GM21528 (cell line): ENCODE results near the gene SFXN3.

ENCODE experiments used
- ATAC-seq: cut with Tn5 transposase; IDR thresholded peaks from one replicate; pipeline ENCODE4 v1.9.1; 2021; ENCODE audit warnings: mild to moderate bottlenecking, moderate library complexity; ENCODE audit not compliant: unreplicated experiment, low FRiP score

The SFXN3 gene

GRCh38 chr10:101013365-101013825 lies 17.6 kb upstream of the SFXN3 start:
- no peak for ATAC-seq

- no peak for ATAC-seq
Measured at GRCh38 chr10:101014230-101014884, 16.7 kb upstream of the SFXN3 start.

GRCh38 chr10:101014966-101015581 lies 16.0 kb upstream of the SFXN3 start:
- ATAC-seq = no peak

GRCh38 chr10:101015582-101015973 lies 15.5 kb upstream of the SFXN3 start:
- ATAC-seq = no peak

GRCh38 chr10:101016814-101017213 lies 14.2 kb upstream of the SFXN3 start:
- ATAC-seq = no peak

- ATAC-seq = no peak
Measured at GRCh38 chr10:101018118-101018599, 12.9 kb upstream of the SFXN3 start.

GRCh38 chr10:101018600-101019439 lies 12.2 kb upstream of the SFXN3 start:
- no peak for ATAC-seq

- no peak for ATAC-seq
Measured at GRCh38 chr10:101019440-101019703, 11.7 kb upstream of the SFXN3 start.

- no peak for ATAC-seq
Measured at GRCh38 chr10:101020427-101021075, 10.5 kb upstream of the SFXN3 start.

- no peak for ATAC-seq
Measured at GRCh38 chr10:101021239-101021638, 9.8 kb upstream of the SFXN3 start.

GRCh38 chr10:101021692-101022251 lies 9.3 kb upstream of the SFXN3 start:
- ATAC-seq = no peak

- no peak for ATAC-seq
Measured at GRCh38 chr10:101022967-101023705, 7.9 kb upstream of the SFXN3 start.

GRCh38 chr10:101027106-101027720 lies 3.8 kb upstream of the SFXN3 start:
- no peak for ATAC-seq

- no peak for ATAC-seq
Measured at GRCh38 chr10:101028446-101029337, 2.3 kb upstream of the SFXN3 start.

GRCh38 chr10:101029520-101030295 lies 1.3 kb upstream of the SFXN3 start:
- ATAC-seq = no peak

GRCh38 chr10:101030496-101031127 lies 422 bp upstream of the SFXN3 start:
- ATAC-seq = no peak
